ENCODE measurements around the gene BICRA. TPM values are rescaled to one million over a fixed set of nuclear protein-coding genes. Genes with fewer than 3 reads are reported as not detected.

BICRA gene
- total RNA-seq, 2 donors from 2014 or later = 32.1 to 34.8 TPM

DNA sequence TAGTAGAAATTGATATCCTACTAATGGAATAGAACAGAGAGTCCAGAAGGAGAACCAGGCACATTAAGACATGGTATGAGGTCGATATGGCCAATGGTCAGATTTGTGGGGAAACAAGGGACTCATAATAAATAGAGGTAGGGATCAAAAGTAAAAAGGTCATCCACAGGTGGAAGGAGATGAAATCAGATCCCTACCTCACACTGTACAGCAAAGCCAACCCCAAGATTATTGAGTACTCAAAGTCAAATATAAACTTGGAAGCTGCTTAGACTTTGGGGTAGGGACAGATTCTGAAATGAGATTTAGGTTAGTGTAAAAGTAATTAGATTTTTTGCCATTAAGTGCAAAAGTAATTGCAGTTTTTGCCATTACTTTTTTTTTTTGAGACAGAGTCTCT is 40.7 kb downstream of the BICRA start:
- H3K36me3 Mint-ChIP-seq (ENCODE audit: low read depth) = peaks cover 4% of the 10 kb centered on the region
- H3K4me1 Mint-ChIP-seq = peaks cover 42% of the 10 kb centered on the region
- H3K27ac Mint-ChIP-seq = no peak overlapping the region

GRCh38 chr19:47650700-47651099 is 41.8 kb downstream of the BICRA start:
- DNase-seq = no peak
- H3K27ac Mint-ChIP-seq = peak overlapping the region; percentile 21
- peaks cover 6% of the 10 kb centered on the region for H3K36me3 Mint-ChIP-seq (ENCODE audit: low read depth)
- no peaks in the 10 kb centered on the region for H3K27me3 Mint-ChIP-seq
- H3K9me3 ChIP-seq (ENCODE audit: control insufficient read depth, low read length, poor library complexity, severe bottlenecking) = no peaks in the 10 kb centered on the region
- H3K4me3 Mint-ChIP-seq = no peak overlapping the region
- no peak for ATAC-seq
- H3K4me1 Mint-ChIP-seq = peaks cover 35% of the 10 kb centered on the region

More for the DNA sequence above, 40.7 kb downstream of the BICRA start:
- no peak for ATAC-seq
- Mint-ChIP-seq H3K27me3 (no peaks in the 10 kb centered on the region), H3K4me3 (no peak overlapping the region)
- no peak for DNase-seq
- H3K9me3 ChIP-seq (ENCODE audit: control insufficient read depth, low read length, poor library complexity, severe bottlenecking) = no peaks in the 10 kb centered on the region

- no peaks in the 10 kb centered on the region for H3K9me3 ChIP-seq (ENCODE audit: control insufficient read depth, low read length, poor library complexity, severe bottlenecking)
- H3K27me3 Mint-ChIP-seq = no peaks in the 10 kb centered on the region
- H3K27ac Mint-ChIP-seq = peak overlapping the region; percentile 21
- no peak overlapping the region for H3K4me3 Mint-ChIP-seq
- no peak for ATAC-seq
- no peak for DNase-seq
- H3K36me3 Mint-ChIP-seq (ENCODE audit: low read depth) = peaks cover 6% of the 10 kb centered on the region
- peaks cover 35% of the 10 kb centered on the region for H3K4me1 Mint-ChIP-seq
Observed at GRCh38 chr19:47651132-47651531, 42.2 kb downstream of the BICRA start.

- no peaks in the 10 kb centered on the region for H3K9me3 ChIP-seq (ENCODE audit: control insufficient read depth, low read length, poor library complexity, severe bottlenecking)
- Mint-ChIP-seq H3K27ac (peak overlapping the region; percentile 21), H3K4me1 (peaks cover 35% of the 10 kb centered on the region), H3K4me3 (no peak overlapping the region), H3K36me3 (ENCODE audit: low read depth) (peaks cover 6% of the 10 kb centered on the region), H3K27me3 (no peaks in the 10 kb centered on the region)
- no peak for ATAC-seq
- no peak for DNase-seq
Observed at GRCh38 chr19:47651691-47652090, 42.8 kb downstream of the BICRA start.

DNA sequence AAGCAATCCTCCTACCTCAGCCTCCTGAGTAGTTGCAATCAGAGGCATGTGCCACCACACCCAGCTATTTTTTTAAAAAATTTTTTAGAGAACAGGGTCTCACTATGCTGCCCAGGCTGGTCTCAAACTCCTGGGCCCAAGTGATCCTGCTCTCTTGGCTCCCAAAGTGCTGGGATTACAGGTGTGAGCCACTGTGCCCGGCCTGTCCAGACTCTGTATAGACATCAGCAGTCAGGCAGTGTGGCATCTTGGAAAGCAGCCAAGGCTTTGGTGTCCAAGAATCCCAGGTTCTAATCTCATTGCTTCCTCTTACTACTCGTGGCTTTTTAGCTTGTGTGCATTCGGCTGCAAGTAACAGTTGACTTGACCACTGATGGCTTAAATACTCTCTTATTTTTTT is 43.4 kb downstream of the BICRA start:
- no peak for DNase-seq
- no peak for ATAC-seq
- no peak overlapping the region for H3K27ac Mint-ChIP-seq
- H3K36me3 Mint-ChIP-seq (ENCODE audit: low read depth) = peaks cover 6% of the 10 kb centered on the region
- H3K4me3 Mint-ChIP-seq = no peak overlapping the region
- H3K27me3 Mint-ChIP-seq = no peaks in the 10 kb centered on the region
- H3K4me1 Mint-ChIP-seq = peaks cover 35% of the 10 kb centered on the region
- no peaks in the 10 kb centered on the region for H3K9me3 ChIP-seq (ENCODE audit: control insufficient read depth, low read length, poor library complexity, severe bottlenecking)

DNA sequence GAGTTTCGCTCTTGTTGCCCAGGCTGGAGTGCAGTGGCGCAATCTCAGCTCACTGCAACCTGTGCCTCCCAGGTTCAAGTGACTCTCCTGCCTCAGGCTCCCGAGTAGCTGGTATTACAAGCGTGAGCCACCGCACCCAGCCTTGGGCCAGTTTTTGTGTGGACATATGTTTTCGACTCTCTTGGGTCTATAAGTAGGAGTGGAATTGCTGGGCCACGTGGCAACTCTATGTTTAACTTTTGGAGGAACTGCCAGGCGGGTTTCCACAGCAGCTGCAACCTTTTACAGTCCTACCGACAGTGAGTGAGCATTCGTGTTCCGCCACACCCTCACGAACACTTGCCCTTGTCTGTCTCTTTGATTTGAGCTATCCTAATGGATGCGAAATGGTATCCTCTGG is 44.9 kb downstream of the BICRA start:
- Mint-ChIP-seq H3K27me3 (no peaks in the 10 kb centered on the region), H3K4me3 (no peak overlapping the region), H3K27ac (no peak overlapping the region), H3K4me1 (peaks cover 27% of the 10 kb centered on the region), H3K36me3 (ENCODE audit: low read depth) (peaks cover 6% of the 10 kb centered on the region)
- ATAC-seq (no peak), DNase-seq (no peak)
- H3K9me3 ChIP-seq (ENCODE audit: control insufficient read depth, low read length, poor library complexity, severe bottlenecking) = no peaks in the 10 kb centered on the region

- no peaks in the 10 kb centered on the region for H3K9me3 ChIP-seq (ENCODE audit: control insufficient read depth, low read length, poor library complexity, severe bottlenecking)
- peaks cover 19% of the 10 kb centered on the region for H3K4me1 Mint-ChIP-seq
- H3K36me3 Mint-ChIP-seq (ENCODE audit: low read depth) = peaks cover 2% of the 10 kb centered on the region
- no peak overlapping the region for H3K4me3 Mint-ChIP-seq
- DNase-seq (no peak), ATAC-seq (no peak)
- no peak overlapping the region for H3K27ac Mint-ChIP-seq
- H3K27me3 Mint-ChIP-seq = no peaks in the 10 kb centered on the region
Observed at GRCh38 chr19:47657719-47658118, 48.8 kb downstream of the BICRA start.

- peaks cover 15% of the 10 kb centered on the region for H3K4me1 Mint-ChIP-seq
- no peak overlapping the region for H3K4me3 Mint-ChIP-seq
- no peak overlapping the region for H3K27ac Mint-ChIP-seq
Observed at GRCh38 chr19:47658431-47659348, 49.8 kb downstream of the BICRA start.

DNA sequence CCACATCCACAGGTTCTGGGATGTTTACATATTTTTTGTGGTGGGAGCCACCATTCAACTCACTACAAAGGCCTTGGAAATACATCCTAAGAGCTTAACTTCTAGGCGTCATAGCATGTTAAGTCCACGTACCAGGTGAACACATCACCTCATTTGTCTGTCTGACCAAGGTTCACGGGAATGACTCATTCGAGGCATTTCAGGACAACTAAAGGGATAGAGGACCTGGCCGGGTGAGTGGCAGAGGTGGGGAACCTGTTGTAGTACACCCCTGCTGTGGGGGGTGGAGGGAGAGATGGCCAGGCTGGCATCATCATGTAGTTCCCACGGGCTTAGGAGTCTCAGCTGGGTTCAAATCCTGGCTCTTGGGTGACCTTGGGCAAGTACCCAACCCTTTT is 51.5 kb downstream of the BICRA start:
- Mint-ChIP-seq H3K4me3 (no peak overlapping the region), H3K27ac (peak overlapping the region; percentile 16), H3K27me3 (no peaks in the 10 kb centered on the region), H3K36me3 (ENCODE audit: low read depth) (no peaks in the 10 kb centered on the region), H3K4me1 (peaks cover 14% of the 10 kb centered on the region)
- H3K9me3 ChIP-seq (ENCODE audit: control insufficient read depth, low read length, poor library complexity, severe bottlenecking) = no peaks in the 10 kb centered on the region
- DNase-seq = no peak
- no peak for ATAC-seq

More at GRCh38 chr19:47658431-47659348, 49.8 kb downstream of the BICRA start:
- H3K36me3 Mint-ChIP-seq (ENCODE audit: low read depth) = peaks cover 2% of the 10 kb centered on the region
- ATAC-seq = no peak
- no peaks in the 10 kb centered on the region for H3K27me3 Mint-ChIP-seq
- no peak for DNase-seq
- H3K9me3 ChIP-seq (ENCODE audit: control insufficient read depth, low read length, poor library complexity, severe bottlenecking) = no peaks in the 10 kb centered on the region

- no peak overlapping the region for H3K27ac Mint-ChIP-seq
- ATAC-seq = no peak
- no peaks in the 10 kb centered on the region for H3K9me3 ChIP-seq (ENCODE audit: control insufficient read depth, low read length, poor library complexity, severe bottlenecking)
Observed at GRCh38 chr19:47661161-47661560, 52.2 kb downstream of the BICRA start.

GRCh38 chr19:47661611-47662010 is 52.7 kb downstream of the BICRA start:
- no peaks in the 10 kb centered on the region for H3K36me3 Mint-ChIP-seq (ENCODE audit: low read depth)
- no peaks in the 10 kb centered on the region for H3K27me3 Mint-ChIP-seq
- H3K27ac Mint-ChIP-seq = no peak overlapping the region
- DNase-seq (no peak), ATAC-seq (no peak)
- H3K9me3 ChIP-seq (ENCODE audit: control insufficient read depth, low read length, poor library complexity, severe bottlenecking) = no peaks in the 10 kb centered on the region
- H3K4me3 Mint-ChIP-seq = no peak overlapping the region
- peaks cover 15% of the 10 kb centered on the region for H3K4me1 Mint-ChIP-seq

More at GRCh38 chr19:47661161-47661560, 52.2 kb downstream of the BICRA start:
- DNase-seq = no peak
- Mint-ChIP-seq H3K4me1 (peaks cover 14% of the 10 kb centered on the region), H3K27me3 (no peaks in the 10 kb centered on the region), H3K4me3 (no peak overlapping the region), H3K36me3 (ENCODE audit: low read depth) (no peaks in the 10 kb centered on the region)

GRCh38 chr19:47663435-47663910 is 54.5 kb downstream of the BICRA start:
- H3K27ac Mint-ChIP-seq = no peak overlapping the region
- H3K27me3 Mint-ChIP-seq = no peaks in the 10 kb centered on the region
- ATAC-seq (no peak), DNase-seq (no peak)
- H3K9me3 ChIP-seq (ENCODE audit: control insufficient read depth, low read length, poor library complexity, severe bottlenecking) = no peaks in the 10 kb centered on the region
- H3K4me1 Mint-ChIP-seq = peaks cover 18% of the 10 kb centered on the region
- no peaks in the 10 kb centered on the region for H3K36me3 Mint-ChIP-seq (ENCODE audit: low read depth)
- H3K4me3 Mint-ChIP-seq = no peak overlapping the region

DNA sequence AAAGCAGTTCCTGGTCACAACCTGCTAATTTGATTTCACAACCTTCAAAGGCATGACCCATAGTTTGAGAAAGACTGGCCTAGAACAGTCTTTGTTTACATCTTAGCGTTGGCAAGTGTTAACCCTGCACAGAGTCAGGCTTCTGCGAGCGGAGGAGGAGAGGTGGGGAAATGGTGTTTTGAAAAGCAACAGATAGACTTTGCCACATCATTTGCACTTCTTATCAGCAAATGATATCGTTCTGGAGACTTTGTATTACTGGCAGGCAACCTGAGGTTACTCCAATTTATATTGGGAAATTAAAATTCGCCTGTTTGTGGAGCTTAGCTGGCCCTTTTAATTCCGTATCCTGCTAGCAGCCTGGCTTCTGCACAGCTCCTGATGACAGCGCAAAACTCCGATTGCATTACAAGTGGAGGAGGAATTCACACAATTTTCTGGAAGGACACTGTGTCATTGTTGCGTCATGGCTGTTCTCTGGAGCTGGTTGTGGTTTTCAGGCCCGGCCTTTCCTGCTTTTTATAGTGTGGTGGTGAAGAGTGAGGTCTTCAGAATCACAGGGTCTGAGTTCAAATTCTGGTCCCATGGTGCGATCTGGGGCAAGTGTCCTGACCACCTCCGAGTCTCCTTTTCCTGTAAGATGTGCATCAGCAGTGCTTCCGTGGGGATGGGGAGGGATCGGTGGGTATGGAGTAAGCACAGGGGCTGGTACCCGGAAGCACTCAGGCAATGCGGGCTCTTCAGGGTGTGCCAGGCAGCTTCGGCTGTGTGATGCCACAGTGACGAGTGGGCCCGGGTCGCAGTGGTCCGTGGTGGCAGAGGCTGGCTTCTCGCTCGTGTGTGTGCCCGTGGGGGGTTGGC is 55.2 kb downstream of the BICRA start:
- no peak for ATAC-seq
- Mint-ChIP-seq H3K4me1 (peaks cover 16% of the 10 kb centered on the region), H3K4me3 (no peak overlapping the region), H3K27ac (no peak overlapping the region), H3K27me3 (no peaks in the 10 kb centered on the region), H3K36me3 (ENCODE audit: low read depth) (no peaks in the 10 kb centered on the region)
- H3K9me3 ChIP-seq (ENCODE audit: control insufficient read depth, low read length, poor library complexity, severe bottlenecking) = no peaks in the 10 kb centered on the region
- no peak for DNase-seq

Measured in T-helper 17 cell (primary cell).